HG03045 (cell line): ENCODE measurements around the gene CA7.
"Not testable (repeated sequence)": the region's sequence is repeated elsewhere in the genome, so short reads cannot be mapped to it uniquely, and the experiment has no call there.

Source experiments
- ATAC-seq: cut with Tn5 transposase; IDR thresholded peaks from one replicate; pipeline ENCODE4 v1.9.1; 2021; ENCODE audit warnings: mild to moderate bottlenecking, moderate library complexity; ENCODE audit not compliant: unreplicated experiment

The CA7 gene

GRCh38 chr16:66895999-66896398 lies 51.8 kb downstream of the CA7 start:
- ATAC-seq, result no peak

GRCh38 chr16:66896682-66897081 lies 52.5 kb downstream of the CA7 start:
- ATAC-seq, result not testable (repeated sequence)

- no peak for ATAC-seq
Measured at GRCh38 chr16:66898207-66898606, 54.0 kb downstream of the CA7 start.

- no peak for ATAC-seq
Measured at GRCh38 chr16:66898933-66899309, 54.7 kb downstream of the CA7 start.

GRCh38 chr16:66899310-66899944 lies 55.2 kb downstream of the CA7 start:
- ATAC-seq, result no peak

- ATAC-seq, result no peak
Measured at GRCh38 chr16:66899945-66900710, 55.9 kb downstream of the CA7 start.

GRCh38 chr16:66900721-66901441 lies 56.7 kb downstream of the CA7 start:
- ATAC-seq, result no peak

- no peak for ATAC-seq
Measured at GRCh38 chr16:66901626-66902025, 57.4 kb downstream of the CA7 start.

GRCh38 chr16:66902648-66903543 lies 58.7 kb downstream of the CA7 start:
- no peak for ATAC-seq
